ENCODE measurements around the gene FN3KRP. TPM values are rescaled to one million over a fixed set of nuclear protein-coding genes. Genes with fewer than 3 reads are reported as not detected.

Gene FN3KRP
- total RNA-seq, 1 experiment from 2014 or later: 19.7 TPM

DNA sequence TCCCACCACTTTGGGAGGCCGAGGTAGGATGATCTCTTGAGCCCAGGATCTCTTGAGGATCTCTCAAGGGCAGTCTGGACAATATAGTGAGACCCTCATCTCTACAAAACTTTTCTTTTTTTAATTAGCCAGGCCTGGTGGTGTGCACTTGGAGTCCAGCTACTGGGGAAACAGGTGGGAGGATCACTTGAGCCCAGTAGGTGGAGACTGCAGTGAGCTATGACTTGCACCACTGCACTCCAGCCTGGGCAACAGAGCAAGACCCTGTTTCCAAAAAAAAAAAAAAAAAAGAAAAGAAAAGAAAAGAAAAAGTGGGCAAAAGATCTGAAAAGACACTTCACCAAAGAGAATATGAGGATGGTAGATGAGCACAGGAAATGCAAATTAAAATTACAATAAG lies 33.0 kb upstream of the FN3KRP start:
- TF ChIP-seq ZNF263 (CRISPR knock-in tag; IDR thresholded peaks at IDR 0.05; ENCODE audit: low read depth): no peak
- no peak for TF ChIP-seq PRDM15 (CRISPR knock-in tag; IDR thresholded peaks at IDR 0.05)
- TF ChIP-seq, protein P1, sequence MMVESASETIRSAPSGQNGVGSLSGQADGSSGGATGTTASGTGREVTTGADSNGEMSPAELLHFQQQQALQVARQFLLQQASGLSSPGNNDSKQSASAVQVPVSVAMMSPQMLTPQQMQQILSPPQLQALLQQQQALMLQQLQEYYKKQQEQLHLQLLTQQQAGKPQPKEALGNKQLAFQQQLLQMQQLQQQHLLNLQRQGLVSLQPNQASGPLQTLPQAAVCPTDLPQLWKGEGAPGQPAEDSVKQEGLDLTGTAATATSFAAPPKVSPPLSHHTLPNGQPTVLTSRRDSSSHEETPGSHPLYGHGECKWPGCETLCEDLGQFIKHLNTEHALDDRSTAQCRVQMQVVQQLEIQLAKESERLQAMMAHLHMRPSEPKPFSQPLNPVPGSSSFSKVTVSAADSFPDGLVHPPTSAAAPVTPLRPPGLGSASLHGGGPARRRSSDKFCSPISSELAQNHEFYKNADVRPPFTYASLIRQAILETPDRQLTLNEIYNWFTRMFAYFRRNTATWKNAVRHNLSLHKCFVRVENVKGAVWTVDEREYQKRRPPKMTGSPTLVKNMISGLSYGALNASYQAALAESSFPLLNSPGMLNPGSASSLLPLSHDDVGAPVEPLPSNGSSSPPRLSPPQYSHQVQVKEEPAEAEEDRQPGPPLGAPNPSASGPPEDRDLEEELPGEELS (CRISPR knock-in tag; IDR thresholded peaks at IDR 0.05): no peak
- TF ChIP-seq, protein P2, sequence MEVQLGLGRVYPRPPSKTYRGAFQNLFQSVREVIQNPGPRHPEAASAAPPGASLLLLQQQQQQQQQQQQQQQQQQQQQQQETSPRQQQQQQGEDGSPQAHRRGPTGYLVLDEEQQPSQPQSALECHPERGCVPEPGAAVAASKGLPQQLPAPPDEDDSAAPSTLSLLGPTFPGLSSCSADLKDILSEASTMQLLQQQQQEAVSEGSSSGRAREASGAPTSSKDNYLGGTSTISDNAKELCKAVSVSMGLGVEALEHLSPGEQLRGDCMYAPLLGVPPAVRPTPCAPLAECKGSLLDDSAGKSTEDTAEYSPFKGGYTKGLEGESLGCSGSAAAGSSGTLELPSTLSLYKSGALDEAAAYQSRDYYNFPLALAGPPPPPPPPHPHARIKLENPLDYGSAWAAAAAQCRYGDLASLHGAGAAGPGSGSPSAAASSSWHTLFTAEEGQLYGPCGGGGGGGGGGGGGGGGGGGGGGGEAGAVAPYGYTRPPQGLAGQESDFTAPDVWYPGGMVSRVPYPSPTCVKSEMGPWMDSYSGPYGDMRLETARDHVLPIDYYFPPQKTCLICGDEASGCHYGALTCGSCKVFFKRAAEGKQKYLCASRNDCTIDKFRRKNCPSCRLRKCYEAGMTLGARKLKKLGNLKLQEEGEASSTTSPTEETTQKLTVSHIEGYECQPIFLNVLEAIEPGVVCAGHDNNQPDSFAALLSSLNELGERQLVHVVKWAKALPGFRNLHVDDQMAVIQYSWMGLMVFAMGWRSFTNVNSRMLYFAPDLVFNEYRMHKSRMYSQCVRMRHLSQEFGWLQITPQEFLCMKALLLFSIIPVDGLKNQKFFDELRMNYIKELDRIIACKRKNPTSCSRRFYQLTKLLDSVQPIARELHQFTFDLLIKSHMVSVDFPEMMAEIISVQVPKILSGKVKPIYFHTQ (CRISPR knock-in tag; IDR thresholded peaks at IDR 0.05): no peak
- TF ChIP-seq, protein P3, sequence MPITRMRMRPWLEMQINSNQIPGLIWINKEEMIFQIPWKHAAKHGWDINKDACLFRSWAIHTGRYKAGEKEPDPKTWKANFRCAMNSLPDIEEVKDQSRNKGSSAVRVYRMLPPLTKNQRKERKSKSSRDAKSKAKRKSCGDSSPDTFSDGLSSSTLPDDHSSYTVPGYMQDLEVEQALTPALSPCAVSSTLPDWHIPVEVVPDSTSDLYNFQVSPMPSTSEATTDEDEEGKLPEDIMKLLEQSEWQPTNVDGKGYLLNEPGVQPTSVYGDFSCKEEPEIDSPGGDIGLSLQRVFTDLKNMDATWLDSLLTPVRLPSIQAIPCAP (CRISPR knock-in tag; IDR thresholded peaks at IDR 0.05): no peak
- CTCF ChIA-PET: interaction anchor here (0.7 kb wide), 1 partner anchor 22 kb away, joined by 3 read pairs; no protein-coding TSS in a partner anchor
- Mint-ChIP-seq H3K9me3 (peaks cover 13% of the 10 kb centered on the region), H3K27me3 (ENCODE audit: low read depth) (no peaks in the 10 kb centered on the region), H3K4me3 (no peak overlapping the region), H3K36me3 (no peaks in the 10 kb centered on the region), H3K27ac (no peak overlapping the region), H3K4me1 (no peaks in the 10 kb centered on the region)
- no peak for DNase-seq (ENCODE audit: low spot score)
- POLR2A ChIA-PET: no interaction called here
- no peak for ATAC-seq

DNA sequence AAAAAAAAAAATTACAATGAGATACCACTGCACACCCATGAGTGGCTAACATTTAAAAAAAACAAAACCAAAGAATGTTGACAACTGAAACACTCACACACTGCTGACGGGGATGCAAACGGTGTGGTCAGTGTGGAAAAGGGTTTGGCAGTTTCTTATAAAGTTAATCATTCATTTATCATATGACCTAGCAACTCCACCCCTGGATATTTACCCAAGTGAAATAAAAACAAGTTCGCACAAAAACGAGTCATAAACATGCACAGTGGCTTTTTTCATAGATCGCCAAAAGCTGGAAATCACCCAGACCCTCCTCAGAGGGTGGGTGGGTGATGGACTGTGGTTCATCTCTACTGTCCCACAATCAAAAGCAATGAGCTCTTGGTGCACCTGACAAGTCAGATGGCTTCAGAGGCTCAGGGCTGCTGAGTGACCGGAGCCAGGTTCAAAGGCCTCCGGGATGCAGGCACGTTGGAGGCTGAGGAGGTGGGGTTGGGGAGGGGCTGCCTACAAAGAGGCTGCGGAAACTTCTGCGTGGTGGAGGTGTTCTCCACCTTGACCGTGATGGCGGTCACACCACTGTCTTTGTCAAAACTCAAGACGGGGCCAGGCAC lies 32.2 kb upstream of the FN3KRP start:
- no peaks in the 10 kb centered on the region for H3K36me3 Mint-ChIP-seq
- TF ChIP-seq, protein P4, sequence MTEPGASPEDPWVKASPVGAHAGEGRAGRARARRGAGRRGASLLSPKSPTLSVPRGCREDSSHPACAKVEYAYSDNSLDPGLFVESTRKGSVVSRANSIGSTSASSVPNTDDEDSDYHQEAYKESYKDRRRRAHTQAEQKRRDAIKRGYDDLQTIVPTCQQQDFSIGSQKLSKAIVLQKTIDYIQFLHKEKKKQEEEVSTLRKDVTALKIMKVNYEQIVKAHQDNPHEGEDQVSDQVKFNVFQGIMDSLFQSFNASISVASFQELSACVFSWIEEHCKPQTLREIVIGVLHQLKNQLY (CRISPR knock-in tag; IDR thresholded peaks at IDR 0.05): no peak
- TF ChIP-seq ZNF671 (CRISPR knock-in tag; IDR thresholded peaks at IDR 0.05) (no peak), ZNF425 (CRISPR knock-in tag; conservative IDR thresholded peaks at IDR 0.05) (no peak), TEAD1 (CRISPR knock-in tag; IDR thresholded peaks at IDR 0.05) (no peak), NR1H2 (CRISPR knock-in tag; IDR thresholded peaks at IDR 0.05) (no peak)
- TF ChIP-seq, protein P5, sequence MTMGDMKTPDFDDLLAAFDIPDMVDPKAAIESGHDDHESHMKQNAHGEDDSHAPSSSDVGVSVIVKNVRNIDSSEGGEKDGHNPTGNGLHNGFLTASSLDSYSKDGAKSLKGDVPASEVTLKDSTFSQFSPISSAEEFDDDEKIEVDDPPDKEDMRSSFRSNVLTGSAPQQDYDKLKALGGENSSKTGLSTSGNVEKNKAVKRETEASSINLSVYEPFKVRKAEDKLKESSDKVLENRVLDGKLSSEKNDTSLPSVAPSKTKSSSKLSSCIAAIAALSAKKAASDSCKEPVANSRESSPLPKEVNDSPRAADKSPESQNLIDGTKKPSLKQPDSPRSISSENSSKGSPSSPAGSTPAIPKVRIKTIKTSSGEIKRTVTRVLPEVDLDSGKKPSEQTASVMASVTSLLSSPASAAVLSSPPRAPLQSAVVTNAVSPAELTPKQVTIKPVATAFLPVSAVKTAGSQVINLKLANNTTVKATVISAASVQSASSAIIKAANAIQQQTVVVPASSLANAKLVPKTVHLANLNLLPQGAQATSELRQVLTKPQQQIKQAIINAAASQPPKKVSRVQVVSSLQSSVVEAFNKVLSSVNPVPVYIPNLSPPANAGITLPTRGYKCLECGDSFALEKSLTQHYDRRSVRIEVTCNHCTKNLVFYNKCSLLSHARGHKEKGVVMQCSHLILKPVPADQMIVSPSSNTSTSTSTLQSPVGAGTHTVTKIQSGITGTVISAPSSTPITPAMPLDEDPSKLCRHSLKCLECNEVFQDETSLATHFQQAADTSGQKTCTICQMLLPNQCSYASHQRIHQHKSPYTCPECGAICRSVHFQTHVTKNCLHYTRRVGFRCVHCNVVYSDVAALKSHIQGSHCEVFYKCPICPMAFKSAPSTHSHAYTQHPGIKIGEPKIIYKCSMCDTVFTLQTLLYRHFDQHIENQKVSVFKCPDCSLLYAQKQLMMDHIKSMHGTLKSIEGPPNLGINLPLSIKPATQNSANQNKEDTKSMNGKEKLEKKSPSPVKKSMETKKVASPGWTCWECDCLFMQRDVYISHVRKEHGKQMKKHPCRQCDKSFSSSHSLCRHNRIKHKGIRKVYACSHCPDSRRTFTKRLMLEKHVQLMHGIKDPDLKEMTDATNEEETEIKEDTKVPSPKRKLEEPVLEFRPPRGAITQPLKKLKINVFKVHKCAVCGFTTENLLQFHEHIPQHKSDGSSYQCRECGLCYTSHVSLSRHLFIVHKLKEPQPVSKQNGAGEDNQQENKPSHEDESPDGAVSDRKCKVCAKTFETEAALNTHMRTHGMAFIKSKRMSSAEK (CRISPR knock-in tag; IDR thresholded peaks at IDR 0.05; ENCODE audit: borderline replicate concordance): no peak
- H3K9me3 Mint-ChIP-seq: peaks cover 13% of the 10 kb centered on the region
- H3K27ac Mint-ChIP-seq: no peak overlapping the region
- H3K4me1 Mint-ChIP-seq: no peaks in the 10 kb centered on the region
- ChIA-PET POLR2A (no interaction called here), CTCF (no interaction called here)
- DNase-seq (ENCODE audit: low spot score): no peak
- no peak for ATAC-seq
- no peak overlapping the region for H3K4me3 Mint-ChIP-seq
- H3K27me3 Mint-ChIP-seq (ENCODE audit: low read depth): no peaks in the 10 kb centered on the region

All from WTC11 (cell line).